Nephron progenitor cell (in vitro differentiated cells): ENCODE results near the gene BMP10.

Experiments
- DNase-seq: peaks from one replicate; pipeline ENCODE4 v3.0.0; 2021
- H3K27ac Mint-ChIP-seq: 2 replicates; pipeline ENCODE4 v1.8.0; 2021; ENCODE audit warnings: mild to moderate bottlenecking, moderate library complexity, mixed read lengths
- H3K27me3 Mint-ChIP-seq: 2 replicates; pipeline ENCODE4 v1.8.0; 2021; ENCODE audit warnings: mild to moderate bottlenecking, low read depth, mixed read lengths; ENCODE audit not compliant: poor library complexity
- H3K36me3 Mint-ChIP-seq: 2 replicates; pipeline ENCODE4 v1.8.0; 2021; ENCODE audit warnings: low read depth, mixed read lengths
- H3K4me1 Mint-ChIP-seq: 2 replicates; pipeline ENCODE4 v1.8.0; 2021; ENCODE audit warnings: mixed read lengths
- H3K4me3 Mint-ChIP-seq: 2 replicates; pipeline ENCODE4 v1.8.0; 2021; ENCODE audit warnings: mild to moderate bottlenecking, moderate library complexity, mixed read lengths
- H3K9me3 Mint-ChIP-seq: 2 replicates; pipeline ENCODE4 v1.8.0; 2021; ENCODE audit warnings: mild to moderate bottlenecking, moderate library complexity, mixed read lengths
- CTCF ChIP-seq: fragments of 200-600 bp; sonication (generic); IDR thresholded peaks from 2 replicates; pipeline ENCODE4 v1.5.0; 2021; ENCODE audit warnings: antibody characterized with exemption

The BMP10 gene

GRCh38 chr2:68889021-68889420 is 17.8 kb upstream of the BMP10 start:
- TF ChIP-seq CTCF, result no peak
- Mint-ChIP-seq H3K4me3 (no peak overlapping the region), H3K27ac (no peak overlapping the region), H3K4me1 (no peaks in the 10 kb centered on the region), H3K9me3 (no peaks in the 10 kb centered on the region), H3K36me3 (no peaks in the 10 kb centered on the region), H3K27me3 (peaks cover 11% of the 10 kb centered on the region)
- no peak for DNase-seq

DNA sequence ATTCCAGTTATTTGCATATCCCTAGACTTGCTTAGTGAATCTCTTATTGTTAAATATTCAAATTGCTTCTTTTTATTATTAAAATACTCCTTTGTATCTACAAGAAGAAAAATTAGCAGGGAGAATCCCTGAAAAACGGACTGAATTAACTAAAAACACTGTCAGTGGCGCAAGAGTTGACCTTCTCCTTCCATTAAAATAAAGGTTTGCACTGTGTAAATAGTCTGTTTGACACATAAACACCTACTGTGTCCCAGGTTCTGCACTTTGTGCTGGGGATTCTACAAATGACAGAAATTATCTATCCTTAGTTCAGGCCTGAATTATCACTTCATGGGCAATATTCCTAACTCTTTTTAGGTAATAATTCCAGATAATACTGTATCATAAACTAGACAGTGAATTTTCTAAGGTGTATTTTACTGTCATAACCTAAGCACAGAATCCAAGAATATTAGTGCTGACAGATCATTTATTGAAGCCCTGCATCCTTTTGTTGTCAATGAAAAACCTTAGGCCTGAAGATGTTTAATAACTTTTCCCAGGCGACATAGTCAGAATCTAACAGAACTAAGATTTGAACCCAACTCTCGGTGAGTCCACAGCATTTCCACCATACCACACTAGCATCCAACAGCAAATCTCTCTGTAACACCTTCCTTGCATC is 17.0 kb upstream of the BMP10 start:
- TF ChIP-seq CTCF, result no peak
- Mint-ChIP-seq H3K27me3 (peaks cover 11% of the 10 kb centered on the region), H3K9me3 (no peaks in the 10 kb centered on the region), H3K4me1 (no peaks in the 10 kb centered on the region), H3K4me3 (no peak overlapping the region), H3K36me3 (no peaks in the 10 kb centered on the region), H3K27ac (no peak overlapping the region)
- no peak for DNase-seq

DNA sequence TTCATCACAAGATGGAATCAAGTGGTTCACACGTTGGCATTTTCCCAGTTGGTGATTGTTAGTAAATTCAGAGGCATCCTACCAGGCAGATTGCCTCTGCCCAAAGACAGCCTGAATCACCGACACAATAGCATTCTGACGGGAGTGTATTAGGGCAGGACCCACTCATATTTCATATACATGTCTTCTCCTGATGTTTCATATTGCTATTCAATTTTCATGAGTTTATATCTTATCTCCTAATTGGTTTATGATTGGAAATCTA is 14.5 kb upstream of the BMP10 start:
- no peak for TF ChIP-seq CTCF
- peaks cover 7% of the 10 kb centered on the region for H3K27me3 Mint-ChIP-seq
- DNase-seq, result no peak
- H3K4me1 Mint-ChIP-seq, result no peaks in the 10 kb centered on the region
- no peaks in the 10 kb centered on the region for H3K36me3 Mint-ChIP-seq
- H3K4me3 Mint-ChIP-seq, result no peak overlapping the region
- H3K9me3 Mint-ChIP-seq, result no peaks in the 10 kb centered on the region
- H3K27ac Mint-ChIP-seq, result no peak overlapping the region

DNA sequence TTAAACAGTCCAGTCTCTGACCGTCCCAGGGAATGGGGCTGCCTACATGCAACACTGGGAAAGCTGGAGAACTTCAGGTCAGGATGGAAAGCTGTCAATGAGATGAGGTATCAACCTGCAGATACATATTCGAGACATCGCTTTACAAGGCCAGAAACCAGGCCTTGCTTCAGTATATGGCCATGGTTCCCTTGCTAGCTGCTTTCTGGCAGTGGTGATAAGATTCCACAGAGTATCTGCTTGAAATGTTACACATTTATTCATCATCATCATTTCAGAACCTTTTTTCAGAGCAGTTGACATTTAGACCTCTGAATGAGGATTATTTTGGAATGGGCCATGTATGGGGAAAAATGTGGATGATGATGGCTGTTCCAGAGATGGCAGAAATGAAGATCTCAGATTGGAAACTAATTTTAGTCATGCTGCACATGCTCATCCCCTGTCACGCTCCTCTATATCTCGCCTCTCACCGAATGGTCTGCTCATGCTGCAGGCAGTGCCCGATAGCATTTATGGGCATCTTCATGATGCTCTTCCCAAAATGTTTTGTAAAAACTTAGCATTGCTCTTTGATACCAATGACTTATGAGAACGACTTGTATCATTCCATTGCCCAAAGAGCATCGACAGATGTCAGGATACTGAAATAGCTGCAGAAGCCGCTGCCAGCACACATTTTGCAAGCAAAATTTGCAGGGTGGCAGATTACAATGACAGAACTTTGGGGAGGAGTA is 14.0 kb upstream of the BMP10 start:
- no peak for TF ChIP-seq CTCF
- no peaks in the 10 kb centered on the region for H3K4me1 Mint-ChIP-seq
- peaks cover 11% of the 10 kb centered on the region for H3K27me3 Mint-ChIP-seq
- no peaks in the 10 kb centered on the region for H3K36me3 Mint-ChIP-seq
- no peaks in the 10 kb centered on the region for H3K9me3 Mint-ChIP-seq
- no peak overlapping the region for H3K27ac Mint-ChIP-seq
- H3K4me3 Mint-ChIP-seq, result no peak overlapping the region
- no peak for DNase-seq

DNA sequence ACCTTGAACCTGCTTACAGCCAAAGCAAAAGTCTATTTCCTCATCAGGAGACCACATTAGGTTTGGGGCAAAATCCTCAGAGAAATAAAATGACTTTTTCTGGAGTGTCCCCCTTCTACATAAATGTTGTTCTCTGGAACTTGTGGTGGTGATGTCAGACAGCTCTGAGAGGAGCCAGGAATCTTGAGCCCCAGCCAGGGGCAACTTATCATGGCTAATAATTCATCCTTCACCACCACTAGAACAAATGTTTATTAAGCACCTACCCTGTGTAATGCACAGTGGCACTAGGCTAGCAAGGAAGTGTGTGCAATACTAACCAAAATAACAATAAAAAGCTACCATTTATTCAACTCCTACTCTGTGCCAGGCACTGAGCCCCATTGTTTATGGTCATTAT is 9.0 kb upstream of the BMP10 start:
- H3K4me3 Mint-ChIP-seq, result no peak overlapping the region
- H3K27ac Mint-ChIP-seq, result no peak overlapping the region
- DNase-seq, result no peak
- no peak for TF ChIP-seq CTCF
- H3K27me3 Mint-ChIP-seq, result peaks cover 14% of the 10 kb centered on the region
- H3K4me1 Mint-ChIP-seq, result no peaks in the 10 kb centered on the region
- no peaks in the 10 kb centered on the region for H3K36me3 Mint-ChIP-seq
- H3K9me3 Mint-ChIP-seq, result no peaks in the 10 kb centered on the region

DNA sequence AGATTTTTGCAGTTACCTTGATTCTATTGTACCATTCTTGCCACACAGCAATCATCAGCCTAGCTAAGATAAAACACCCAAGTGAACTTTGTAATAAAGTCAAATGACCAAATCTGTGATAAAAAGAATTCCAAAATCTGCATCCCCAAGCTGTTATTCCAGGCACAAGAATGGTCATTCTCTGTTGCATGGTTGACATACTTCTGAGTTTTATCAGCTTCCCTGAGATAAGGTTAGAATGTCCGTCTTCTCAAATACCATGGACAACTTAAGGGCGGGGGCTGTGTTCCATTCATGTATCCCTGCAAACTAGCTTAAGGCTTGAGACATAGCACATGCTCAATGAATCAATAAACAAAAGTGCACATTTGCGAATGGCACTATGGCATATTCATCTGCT is 8.1 kb upstream of the BMP10 start:
- DNase-seq, result no peak
- no peaks in the 10 kb centered on the region for H3K4me1 Mint-ChIP-seq
- no peak for TF ChIP-seq CTCF
- H3K4me3 Mint-ChIP-seq, result no peak overlapping the region
- no peaks in the 10 kb centered on the region for H3K36me3 Mint-ChIP-seq
- H3K27me3 Mint-ChIP-seq, result peaks cover 14% of the 10 kb centered on the region
- H3K27ac Mint-ChIP-seq, result no peak overlapping the region
- H3K9me3 Mint-ChIP-seq, result no peaks in the 10 kb centered on the region
